Measurements from ENCODE around the gene NEDD4L. TPM values are rescaled to one million over a fixed set of nuclear protein-coding genes. Genes with fewer than 3 reads are reported as not detected.

NEDD4L gene
- total RNA-seq, 1 donor from 2014 or later: 15.6 TPM

- TF ChIP-seq, protein P1, sequence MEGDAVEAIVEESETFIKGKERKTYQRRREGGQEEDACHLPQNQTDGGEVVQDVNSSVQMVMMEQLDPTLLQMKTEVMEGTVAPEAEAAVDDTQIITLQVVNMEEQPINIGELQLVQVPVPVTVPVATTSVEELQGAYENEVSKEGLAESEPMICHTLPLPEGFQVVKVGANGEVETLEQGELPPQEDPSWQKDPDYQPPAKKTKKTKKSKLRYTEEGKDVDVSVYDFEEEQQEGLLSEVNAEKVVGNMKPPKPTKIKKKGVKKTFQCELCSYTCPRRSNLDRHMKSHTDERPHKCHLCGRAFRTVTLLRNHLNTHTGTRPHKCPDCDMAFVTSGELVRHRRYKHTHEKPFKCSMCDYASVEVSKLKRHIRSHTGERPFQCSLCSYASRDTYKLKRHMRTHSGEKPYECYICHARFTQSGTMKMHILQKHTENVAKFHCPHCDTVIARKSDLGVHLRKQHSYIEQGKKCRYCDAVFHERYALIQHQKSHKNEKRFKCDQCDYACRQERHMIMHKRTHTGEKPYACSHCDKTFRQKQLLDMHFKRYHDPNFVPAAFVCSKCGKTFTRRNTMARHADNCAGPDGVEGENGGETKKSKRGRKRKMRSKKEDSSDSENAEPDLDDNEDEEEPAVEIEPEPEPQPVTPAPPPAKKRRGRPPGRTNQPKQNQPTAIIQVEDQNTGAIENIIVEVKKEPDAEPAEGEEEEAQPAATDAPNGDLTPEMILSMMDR (IDR thresholded peaks at IDR 0.05): no peak
- Histone ChIP-seq H3K36me3 (no peaks in the 10 kb centered on the region), H3K9me3 (no peaks in the 10 kb centered on the region), H3K27me3 (no peaks in the 10 kb centered on the region), H3K4me3 (no peak overlapping the region), H3K4me1 (no peaks in the 10 kb centered on the region), H3K27ac (no peak overlapping the region)
- no peak for DNase-seq (ENCODE audit: low spot score in 2 of 2)
- intact Hi-C loops (cut with DNase I): no loop called here
These were observed 358.2 kb downstream of the NEDD4L start for GRCh38 chr18:58402247-58402646.

GRCh38 chr18:58402951-58403702 lies 359.1 kb downstream of the NEDD4L start:
- H3K9me3 ChIP-seq: no peaks in the 10 kb centered on the region
- H3K4me3 ChIP-seq: no peak overlapping the region
- peak in 1 of 2 donors; percentile 46 for DNase-seq (ENCODE audit: low spot score in 2 of 2)
- H3K4me1 ChIP-seq: no peaks in the 10 kb centered on the region
- intact Hi-C loops (cut with DNase I): no loop called here
- no peaks in the 10 kb centered on the region for H3K27me3 ChIP-seq
- no peaks in the 10 kb centered on the region for H3K36me3 ChIP-seq
- TF ChIP-seq, protein P1 (IDR thresholded peaks at IDR 0.05): no peak
- no peak overlapping the region for H3K27ac ChIP-seq

DNA sequence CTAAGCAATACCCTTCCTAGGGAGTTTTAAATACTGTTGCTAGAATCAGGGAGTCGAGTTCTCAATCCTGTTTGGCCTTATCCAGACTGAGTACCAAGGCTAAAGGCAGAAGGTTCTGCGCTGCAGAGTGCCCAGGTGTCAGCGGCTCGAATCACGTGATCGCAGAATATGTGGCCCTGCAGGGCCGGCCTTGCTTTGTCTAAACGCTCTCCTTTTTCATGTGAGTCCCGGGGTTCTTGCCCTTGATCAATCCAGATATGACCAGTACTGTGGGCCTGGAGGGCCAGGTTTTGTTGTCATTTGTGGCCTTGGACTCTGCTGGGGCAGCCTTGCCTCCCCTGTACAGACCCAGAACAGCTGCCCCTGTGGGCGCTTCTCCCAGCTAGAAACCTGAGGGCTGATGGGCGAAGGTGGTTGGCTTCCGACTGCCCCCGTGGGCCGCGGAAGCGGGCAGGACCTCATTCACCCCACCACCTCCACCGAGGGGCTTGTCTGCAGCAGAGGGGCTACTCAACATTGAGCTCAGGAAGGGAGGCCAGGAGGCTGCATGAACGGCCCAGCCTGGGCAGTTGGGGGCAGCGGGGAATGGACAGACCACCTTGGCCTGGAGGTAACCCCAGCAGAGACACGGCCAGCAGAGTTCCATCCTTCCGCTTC lies 359.9 kb downstream of the NEDD4L start:
- Histone ChIP-seq H3K27me3 (no peaks in the 10 kb centered on the region), H3K4me3 (no peak overlapping the region), H3K36me3 (no peaks in the 10 kb centered on the region), H3K4me1 (no peaks in the 10 kb centered on the region), H3K9me3 (no peaks in the 10 kb centered on the region), H3K27ac (no peak overlapping the region)
- DNase-seq (ENCODE audit: low spot score in 2 of 2): peak in 1 of 2 donors; percentile 24
- intact Hi-C loops (cut with DNase I): no loop called here
- TF ChIP-seq, protein P1 (IDR thresholded peaks at IDR 0.05): no peak

DNA sequence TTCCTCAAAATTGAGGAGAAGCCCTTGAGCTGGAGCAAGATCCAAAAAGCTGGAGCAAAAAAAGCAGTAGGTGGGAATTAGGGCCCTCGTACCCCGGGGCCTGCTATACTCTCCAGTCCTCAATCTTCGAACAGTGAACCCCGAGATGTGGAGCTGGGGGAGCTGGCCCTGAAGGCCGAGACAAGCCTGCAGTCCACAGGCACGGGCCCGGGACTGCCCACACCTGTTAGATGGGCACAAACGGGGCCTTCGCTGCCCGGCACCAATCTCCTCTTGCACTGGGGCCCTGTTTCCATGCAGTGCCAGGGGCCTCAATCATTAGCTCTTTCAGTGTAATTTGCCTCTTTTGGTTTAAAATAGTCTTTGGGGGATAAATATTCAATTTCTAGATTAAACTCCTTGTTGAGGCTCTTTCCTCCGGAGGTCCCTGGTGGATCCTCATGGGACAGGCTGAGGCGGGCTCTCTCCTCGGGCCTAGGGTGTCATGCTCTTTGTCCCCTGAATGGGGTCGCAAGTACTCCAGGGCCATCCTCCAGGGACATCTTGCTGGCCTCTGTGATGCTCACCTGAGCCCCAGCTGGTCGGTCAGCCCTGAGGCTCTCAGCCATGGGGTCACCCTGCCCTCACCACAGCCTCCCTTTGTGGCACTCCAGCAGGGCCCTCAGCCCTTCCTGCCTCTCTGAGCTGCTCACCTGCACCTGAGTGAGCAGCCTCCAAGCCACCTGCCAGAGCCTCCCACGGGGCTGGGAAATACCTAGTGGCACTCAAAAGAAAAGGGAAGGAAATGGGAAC lies 361.3 kb downstream of the NEDD4L start:
- Histone ChIP-seq H3K27me3 (no peaks in the 10 kb centered on the region), H3K4me1 (no peaks in the 10 kb centered on the region), H3K4me3 (no peak overlapping the region), H3K9me3 (no peaks in the 10 kb centered on the region), H3K36me3 (no peaks in the 10 kb centered on the region), H3K27ac (no peak overlapping the region)
- DNase-seq (ENCODE audit: low spot score in 2 of 2): peak in 1 of 2 donors; percentile 57
- TF ChIP-seq, protein P1 (IDR thresholded peaks at IDR 0.05): no peak
- intact Hi-C loops (cut with DNase I): no loop called here

GRCh38 chr18:58407263-58407648 lies 363.2 kb downstream of the NEDD4L start:
- intact Hi-C loops (cut with DNase I): no loop called here
- Histone ChIP-seq H3K4me1 (no peaks in the 10 kb centered on the region), H3K27me3 (no peaks in the 10 kb centered on the region), H3K27ac (no peak overlapping the region), H3K4me3 (no peak overlapping the region), H3K9me3 (no peaks in the 10 kb centered on the region), H3K36me3 (no peaks in the 10 kb centered on the region)
- no peak for DNase-seq (ENCODE audit: low spot score in 2 of 2)
- TF ChIP-seq, protein P1 (IDR thresholded peaks at IDR 0.05): no peak

All from ascending aorta (tissue), 2 donors.